Middle frontal gyrus (tissue), 1 donor: ENCODE results near the gene ZHX3.
"Not testable (repeated sequence)": the region's sequence is repeated elsewhere in the genome, so short reads cannot be mapped to it uniquely, and the experiment has no call there.

ENCODE experiments used
- DNase-seq: peaks from one replicate; pipeline ENCODE4 v3.0.0-alpha.2; 2015; ENCODE audit warnings: low spot score; ENCODE audit errors: extremely low spot score

The ZHX3 gene

GRCh38 chr20:41136680-41137613 lies 180.6 kb downstream of the ZHX3 start, which contains the start of gene PLCG1:
Gene PLCG1 (plus strand): TSS chr20:41137543. CDS start chr20:41137642, 99 bp downstream.
- peak; percentile 84 for DNase-seq

- no peak for DNase-seq
Observed at GRCh38 chr20:41135888-41136679, 181.4 kb downstream of the ZHX3 start.

GRCh38 chr20:41135187-41135887 lies 182.2 kb downstream of the ZHX3 start:
- DNase-seq = no peak

GRCh38 chr20:41134362-41135186 lies 183.0 kb downstream of the ZHX3 start:
- no peak for DNase-seq

- DNase-seq = no peak
Observed at GRCh38 chr20:41133709-41134361, 183.7 kb downstream of the ZHX3 start.

- DNase-seq = not testable (repeated sequence)
Observed at GRCh38 chr20:41132388-41132775, 185.1 kb downstream of the ZHX3 start.

GRCh38 chr20:41131594-41132387 lies 185.7 kb downstream of the ZHX3 start:
- DNase-seq = no peak
